GM21381 (cell line): ENCODE data around the gene WAPL.

Experiments used
- ATAC-seq: cut with Tn5 transposase; IDR thresholded peaks from one replicate; pipeline ENCODE4 v1.9.1; 2021; ENCODE audit warnings: mild to moderate bottlenecking, moderate library complexity; ENCODE audit not compliant: unreplicated experiment

WAPL gene

GRCh38 chr10:86472061-86472460, 49.5 kb downstream of the WAPL start:
- ATAC-seq, result no peak

- no peak for ATAC-seq
Measured at GRCh38 chr10:86461963-86462804, 59.4 kb downstream of the WAPL start.

- ATAC-seq, result peak; percentile 60
Measured at GRCh38 chr10:86451604-86451960, 70.0 kb downstream of the WAPL start.

- no peak for ATAC-seq
Measured at GRCh38 chr10:86450806-86451603, 70.6 kb downstream of the WAPL start.

- ATAC-seq, result no peak
Measured at GRCh38 chr10:86449926-86450558, 71.5 kb downstream of the WAPL start.

GRCh38 chr10:86447432-86447831, 74.2 kb downstream of the WAPL start:
- no peak for ATAC-seq

- ATAC-seq, result no peak
Measured at GRCh38 chr10:86446987-86447386, 74.6 kb downstream of the WAPL start.

- no peak for ATAC-seq
Measured at GRCh38 chr10:86446440-86446839, 75.2 kb downstream of the WAPL start.

- ATAC-seq, result no peak
Measured at GRCh38 chr10:86443936-86444335, 77.7 kb downstream of the WAPL start.

- no peak for ATAC-seq
Measured at GRCh38 chr10:86443069-86443468, 78.5 kb downstream of the WAPL start.

GRCh38 chr10:86440874-86441843, 80.4 kb downstream of the WAPL start:
- no peak for ATAC-seq

- no peak for ATAC-seq
Measured at GRCh38 chr10:86439544-86439943, 82.0 kb downstream of the WAPL start.

- ATAC-seq, result no peak
Measured at GRCh38 chr10:86438091-86438749, 83.4 kb downstream of the WAPL start.

- ATAC-seq, result no peak
Measured at GRCh38 chr10:86437447-86437846, 84.1 kb downstream of the WAPL start.

- no peak for ATAC-seq
Measured at GRCh38 chr10:86436963-86437362, 84.6 kb downstream of the WAPL start.

GRCh38 chr10:86434656-86435055, 86.9 kb downstream of the WAPL start:
- no peak for ATAC-seq

- ATAC-seq, result no peak
Measured at GRCh38 chr10:86423739-86424138, 97.9 kb downstream of the WAPL start.

GRCh38 chr10:86419101-86419500, 102.5 kb downstream of the WAPL start:
- ATAC-seq, result no peak

GRCh38 chr10:86415583-86415982, 106.0 kb downstream of the WAPL start:
- ATAC-seq, result no peak

GRCh38 chr10:86415116-86415515, 106.5 kb downstream of the WAPL start:
- no peak for ATAC-seq
